GM18873 (cell line): ENCODE data around the gene APOL3.
"Not testable (repeated sequence)": the region's sequence is repeated elsewhere in the genome, so short reads cannot be mapped to it uniquely, and the experiment has no call there.

Experiments used
- ATAC-seq: cut with Tn5 transposase; IDR thresholded peaks from one replicate; pipeline ENCODE4 v1.9.1; 2021; ENCODE audit warnings: mild to moderate bottlenecking, moderate library complexity, moderate number of reproducible peaks; ENCODE audit not compliant: unreplicated experiment, low FRiP score

The APOL3 gene

DNA sequence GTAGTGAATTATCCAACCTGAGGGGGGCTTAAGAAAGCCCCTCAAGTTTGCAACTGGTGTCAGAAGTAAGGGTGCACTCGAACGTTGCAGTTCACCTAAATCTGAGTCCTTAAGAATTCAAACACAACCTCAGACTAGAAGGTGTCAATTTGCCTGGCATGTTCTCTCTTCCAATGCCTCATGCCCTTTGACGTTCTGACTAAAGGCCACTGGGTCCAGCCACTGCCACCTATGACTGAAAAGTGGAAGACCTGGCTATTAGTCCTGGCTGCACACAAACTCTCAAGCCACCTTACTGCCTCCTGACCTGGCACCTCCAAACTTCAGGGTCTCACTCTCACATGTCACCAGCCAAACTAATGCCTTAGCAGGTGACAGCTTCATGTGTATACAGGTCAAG lies 33.0 kb upstream of the APOL3 start:
- ATAC-seq: no peak

GRCh38 chr22:36193171-36193570 lies 32.6 kb upstream of the APOL3 start:
- no peak for ATAC-seq

- no peak for ATAC-seq
Observed at GRCh38 chr22:36192542-36192941, 32.0 kb upstream of the APOL3 start.

DNA sequence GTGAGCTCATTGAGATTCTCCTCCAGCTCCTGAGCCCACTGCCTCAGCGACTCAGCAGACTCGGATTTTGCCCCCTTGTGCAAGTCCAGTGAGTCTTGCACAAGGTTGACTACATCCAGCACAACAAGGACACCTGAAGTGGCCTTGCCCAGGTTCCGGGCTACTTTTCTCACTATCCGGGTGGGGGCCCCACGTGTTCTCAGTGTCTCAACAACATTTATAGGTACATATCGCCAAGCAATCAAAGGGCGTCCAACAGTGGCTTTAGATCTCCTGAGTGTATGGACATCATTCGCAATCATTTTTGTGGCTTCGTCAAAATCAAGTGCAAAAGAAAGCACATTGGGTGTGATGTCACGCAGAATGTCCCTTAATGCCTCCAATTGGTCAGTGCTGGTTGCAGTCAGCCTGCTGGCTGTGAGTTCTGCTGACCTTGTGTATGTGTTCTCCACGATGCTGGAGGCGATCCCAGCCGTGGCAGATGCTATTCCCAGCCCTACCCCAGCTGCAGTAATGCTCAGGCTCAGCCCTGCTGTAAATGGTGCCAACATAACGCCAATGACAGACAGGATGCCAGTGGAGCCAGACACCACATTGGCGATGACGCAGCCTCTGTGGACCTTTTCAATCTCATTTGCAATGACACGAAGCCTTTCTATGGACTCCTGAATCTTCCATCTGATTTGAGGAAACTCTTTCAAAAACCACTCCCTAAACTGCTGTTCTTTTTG lies 30.7 kb upstream of the APOL3 start:
- ATAC-seq: no peak

DNA sequence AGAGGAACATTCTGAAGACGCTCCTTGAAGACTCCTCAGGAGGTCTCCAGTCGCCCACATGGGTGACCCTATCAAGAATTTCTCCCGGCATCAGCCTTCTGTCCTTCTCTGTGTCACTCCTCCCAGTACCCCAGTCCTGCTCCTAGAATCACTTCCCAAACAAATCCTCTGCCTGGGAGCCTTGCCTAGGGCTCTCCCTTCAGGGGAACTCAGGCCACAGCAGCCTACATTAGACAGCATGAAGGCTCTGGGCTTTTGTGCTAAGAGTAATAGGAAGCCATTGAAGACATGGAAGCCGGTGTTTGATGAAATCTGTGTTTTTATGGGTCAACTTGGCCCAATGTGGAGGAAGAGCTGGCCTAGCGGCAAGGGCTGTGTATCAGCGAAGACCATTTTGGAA lies 27.3 kb upstream of the APOL3 start:
- ATAC-seq: not testable (repeated sequence)

GRCh38 chr22:36185828-36186624 lies 25.5 kb upstream of the APOL3 start:
- no peak for ATAC-seq

DNA sequence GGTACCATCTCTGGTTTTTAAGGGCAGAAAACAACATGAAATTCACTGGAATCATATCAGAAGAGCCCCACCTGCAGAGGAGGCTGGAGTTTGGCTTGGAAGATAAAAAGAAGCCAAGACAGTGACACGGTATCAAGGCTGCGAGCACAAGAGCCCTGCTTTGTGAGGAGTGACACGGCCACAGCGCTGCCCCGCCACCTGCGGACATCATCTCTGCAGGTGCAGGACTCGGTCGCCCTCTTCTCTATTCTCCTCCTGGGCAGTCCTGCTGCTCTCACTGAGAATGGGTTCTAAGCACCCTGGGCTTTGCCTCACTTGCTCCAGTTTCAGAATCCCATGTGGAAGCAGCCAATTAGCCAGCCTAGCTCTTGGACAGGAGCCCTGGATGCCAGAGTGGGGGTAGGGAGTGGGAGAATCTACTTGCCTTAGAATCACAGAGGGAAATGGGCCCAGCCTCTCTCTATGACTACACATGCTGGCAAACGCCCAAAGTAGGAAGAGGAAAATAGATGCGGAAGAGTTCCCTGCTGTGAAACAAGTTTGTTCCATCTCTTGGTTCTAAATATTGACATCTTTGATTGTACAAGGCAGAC lies 24.0 kb upstream of the APOL3 start:
- no peak for ATAC-seq

GRCh38 chr22:36183446-36183845 lies 22.9 kb upstream of the APOL3 start:
- no peak for ATAC-seq

- ATAC-seq: no peak
Observed at GRCh38 chr22:36182857-36183256, 22.3 kb upstream of the APOL3 start.

- no peak for ATAC-seq
Observed at GRCh38 chr22:36182056-36182455, 21.5 kb upstream of the APOL3 start.

- no peak for ATAC-seq
Observed at GRCh38 chr22:36180928-36181327, 20.4 kb upstream of the APOL3 start.

GRCh38 chr22:36180038-36180880 lies 19.7 kb upstream of the APOL3 start:
- ATAC-seq: no peak

DNA sequence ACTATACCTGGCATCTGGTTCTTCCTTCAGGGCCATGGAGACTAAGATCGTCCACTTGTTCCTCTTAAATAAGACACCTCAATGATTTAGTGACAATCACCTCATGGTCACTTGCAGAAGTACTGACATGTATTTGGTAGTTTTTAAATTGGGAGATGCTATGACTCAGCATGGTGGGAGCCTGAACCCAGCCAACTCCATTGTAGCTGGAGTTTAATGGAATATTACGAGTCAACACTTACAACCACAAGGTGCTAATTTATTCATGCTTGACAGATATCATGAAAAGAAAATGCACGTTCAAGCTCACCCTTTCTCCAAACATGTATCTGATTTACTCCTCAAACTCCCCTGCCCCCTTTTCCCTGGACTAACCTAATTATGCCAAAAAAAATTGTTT lies 16.6 kb upstream of the APOL3 start:
- no peak for ATAC-seq

DNA sequence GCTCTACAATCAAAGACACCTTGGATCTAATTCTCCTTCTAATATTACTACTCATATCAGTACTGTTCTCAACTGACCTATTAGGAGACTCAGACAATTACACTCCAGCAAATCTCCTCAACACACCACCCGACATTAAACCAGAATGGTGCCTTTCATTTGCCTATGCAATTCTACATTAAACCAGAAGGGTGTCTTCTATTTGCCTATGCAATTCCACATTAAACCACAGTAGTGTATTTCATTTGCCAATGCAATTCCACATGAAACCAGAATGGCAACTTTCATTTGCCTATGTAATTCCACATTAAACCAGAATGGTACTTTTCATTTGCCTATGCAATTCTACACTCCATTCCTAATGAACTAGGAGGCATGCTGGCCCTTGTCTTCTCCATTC lies 15.3 kb upstream of the APOL3 start:
- ATAC-seq: no peak

GRCh38 chr22:36171941-36172340 lies 11.4 kb upstream of the APOL3 start:
- no peak for ATAC-seq

- ATAC-seq: no peak
Observed at GRCh38 chr22:36166518-36167220, 6.1 kb upstream of the APOL3 start.

DNA sequence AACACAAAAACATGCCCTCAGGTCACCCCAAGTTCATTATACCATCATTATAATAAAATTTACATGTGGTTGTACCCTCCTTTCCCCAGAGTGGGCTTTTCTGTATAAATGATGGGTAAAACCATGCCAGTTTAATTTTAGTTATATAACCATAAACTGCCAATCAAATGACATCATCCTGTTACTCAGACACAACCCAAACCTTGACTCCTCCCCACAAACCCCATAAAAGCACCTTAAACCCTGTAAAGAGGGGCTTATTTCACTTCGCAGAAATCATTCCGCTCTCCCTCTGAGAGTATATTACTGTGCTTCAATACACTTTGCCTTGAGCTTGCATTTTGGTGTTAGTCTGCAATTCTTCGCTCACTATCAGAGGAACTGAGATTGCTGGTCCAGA lies 5.5 kb upstream of the APOL3 start:
- ATAC-seq: no peak

DNA sequence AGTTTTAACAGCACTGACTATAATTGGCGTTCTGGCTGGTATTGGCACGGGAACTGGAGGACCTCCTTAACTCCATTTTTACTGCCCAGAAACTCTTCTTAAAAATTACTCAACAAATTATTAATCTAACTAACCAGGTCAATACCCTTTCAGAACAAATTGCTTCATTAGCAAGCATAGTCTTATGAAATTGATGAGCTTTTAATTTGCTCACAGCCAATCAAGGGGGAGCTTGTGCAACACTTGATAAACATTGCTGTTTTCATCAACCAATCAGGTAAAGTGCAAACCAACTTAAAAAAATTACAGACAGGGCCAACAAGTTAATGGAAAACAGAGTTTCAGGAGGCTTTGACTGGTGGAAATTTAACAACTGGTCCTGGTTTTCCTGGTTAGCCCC lies 4.6 kb upstream of the APOL3 start:
- no peak for ATAC-seq

DNA sequence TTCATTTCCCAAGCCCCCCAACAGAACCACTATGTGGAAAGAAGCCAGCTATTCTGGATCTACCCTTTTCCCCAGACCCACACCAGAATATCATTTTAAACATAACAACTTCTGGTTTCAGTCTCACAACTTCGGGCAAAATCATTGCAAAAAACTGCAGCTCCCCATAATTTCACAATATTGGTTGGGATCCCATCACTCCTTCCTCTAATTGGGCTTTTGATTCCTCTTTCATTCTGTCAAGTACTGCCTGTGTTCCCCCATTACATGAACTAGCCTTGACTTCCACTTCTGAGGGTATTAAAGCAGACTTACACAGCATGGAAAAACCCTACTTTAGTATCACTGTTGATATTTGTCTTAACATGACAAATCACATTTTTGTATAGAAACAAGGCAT lies 4.1 kb upstream of the APOL3 start:
- no peak for ATAC-seq

DNA sequence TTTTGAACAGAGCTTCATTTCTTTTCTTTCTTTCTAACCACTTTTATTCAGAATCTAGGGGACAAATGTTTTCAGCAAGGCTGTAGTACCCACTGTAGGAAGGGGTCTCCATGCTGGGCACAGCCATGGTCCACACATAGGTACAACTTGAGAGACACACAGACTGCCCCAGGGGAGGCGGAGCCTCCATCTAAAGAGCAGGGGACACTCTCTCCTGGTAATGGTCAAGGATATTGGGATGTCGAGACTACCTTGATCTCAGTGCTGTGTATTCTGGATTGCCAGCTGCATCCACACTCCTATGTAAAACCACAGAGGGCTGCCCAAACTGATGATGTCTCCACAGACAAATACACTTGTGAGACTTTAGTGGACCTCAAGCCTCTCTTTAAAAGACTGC lies 2.9 kb upstream of the APOL3 start:
- ATAC-seq: no peak
